ENCODE results near the gene TBXA2R.

TBXA2R gene

GRCh38 chr19:3625996-3626472 lies 19.4 kb upstream of the TBXA2R start:
- TF ChIP-seq YY1 (IDR thresholded peaks at IDR 0.05; ENCODE audit: low read depth) (no peak), TAF1 (IDR thresholded peaks at IDR 0.05; ENCODE audit: low read depth) (no peak)

GRCh38 chr19:3623716-3624115 lies 17.0 kb upstream of the TBXA2R start:
- no peak for TF ChIP-seq TCF12 (IDR thresholded peaks at IDR 0.05; ENCODE audit: low read depth)
- no peak for TF ChIP-seq EGR1 (IDR thresholded peaks at IDR 0.05)
- no peak for TF ChIP-seq YY1 (IDR thresholded peaks at IDR 0.05; ENCODE audit: low read depth)
- TF ChIP-seq NFIC (IDR thresholded peaks at IDR 0.05): no peak
- TF ChIP-seq CREB1 (IDR thresholded peaks at IDR 0.05; ENCODE audit: low read depth): no peak
- no peak for TF ChIP-seq FOXM1 (IDR thresholded peaks at IDR 0.05; ENCODE audit: borderline replicate concordance, low read depth)
- TF ChIP-seq CEBPB (IDR thresholded peaks at IDR 0.05): no peak
- TF ChIP-seq, protein P1, sequence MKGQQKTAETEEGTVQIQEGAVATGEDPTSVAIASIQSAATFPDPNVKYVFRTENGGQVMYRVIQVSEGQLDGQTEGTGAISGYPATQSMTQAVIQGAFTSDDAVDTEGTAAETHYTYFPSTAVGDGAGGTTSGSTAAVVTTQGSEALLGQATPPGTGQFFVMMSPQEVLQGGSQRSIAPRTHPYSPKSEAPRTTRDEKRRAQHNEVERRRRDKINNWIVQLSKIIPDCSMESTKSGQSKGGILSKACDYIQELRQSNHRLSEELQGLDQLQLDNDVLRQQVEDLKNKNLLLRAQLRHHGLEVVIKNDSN (IDR thresholded peaks at IDR 0.05): no peak
- no peak for TF ChIP-seq TAF1 (IDR thresholded peaks at IDR 0.05; ENCODE audit: low read depth)
- TF ChIP-seq, protein P2, sequence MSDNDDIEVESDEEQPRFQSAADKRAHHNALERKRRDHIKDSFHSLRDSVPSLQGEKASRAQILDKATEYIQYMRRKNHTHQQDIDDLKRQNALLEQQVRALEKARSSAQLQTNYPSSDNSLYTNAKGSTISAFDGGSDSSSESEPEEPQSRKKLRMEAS (IDR thresholded peaks at IDR 0.05): no peak
- no peak for TF ChIP-seq ZBTB7A (IDR thresholded peaks at IDR 0.05; ENCODE audit: low read depth)

DNA sequence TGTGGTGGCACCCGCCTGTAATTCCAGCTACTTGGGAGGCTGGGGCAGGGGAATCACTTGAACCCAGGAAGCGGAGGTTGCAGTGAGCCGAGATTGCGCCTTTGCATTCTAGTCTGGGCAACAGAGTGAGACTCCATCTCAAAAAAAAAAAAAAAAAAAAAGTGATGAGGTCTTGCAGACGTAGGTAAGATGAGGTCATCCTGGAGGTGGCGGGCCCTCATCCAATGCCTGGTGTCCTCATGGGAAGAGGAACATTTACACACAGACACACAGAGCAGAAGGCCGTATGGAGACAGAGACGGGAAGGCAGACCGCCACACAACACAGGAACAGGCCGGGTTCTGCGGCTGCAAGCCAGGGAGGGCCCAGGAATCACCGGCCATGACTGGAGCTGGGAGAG lies 15.5 kb upstream of the TBXA2R start:
- TF ChIP-seq NFIC (IDR thresholded peaks at IDR 0.05): no peak
- TF ChIP-seq FOXM1 (IDR thresholded peaks at IDR 0.05; ENCODE audit: borderline replicate concordance, low read depth): no peak
- TF ChIP-seq TEAD4 (IDR thresholded peaks at IDR 0.05): no peak
- no peak for TF ChIP-seq TCF12 (IDR thresholded peaks at IDR 0.05; ENCODE audit: low read depth)

- TF ChIP-seq, protein P1 (IDR thresholded peaks at IDR 0.05): no peak
- no peak for TF ChIP-seq NFIC (IDR thresholded peaks at IDR 0.05)
- TF ChIP-seq CREB1 (IDR thresholded peaks at IDR 0.05; ENCODE audit: low read depth): no peak
- TF ChIP-seq RAD21 (IDR thresholded peaks at IDR 0.05; ENCODE audit: low read depth): no peak
- no peak for TF ChIP-seq FOXM1 (IDR thresholded peaks at IDR 0.05; ENCODE audit: borderline replicate concordance, low read depth)
- TF ChIP-seq TCF12 (IDR thresholded peaks at IDR 0.05; ENCODE audit: low read depth): no peak
- TF ChIP-seq TEAD4 (IDR thresholded peaks at IDR 0.05): no peak
- TF ChIP-seq CEBPB (IDR thresholded peaks at IDR 0.05): no peak
- no peak for TF ChIP-seq REST (IDR thresholded peaks at IDR 0.05; ENCODE audit: low read depth)
- no peak for TF ChIP-seq YY1 (IDR thresholded peaks at IDR 0.05; ENCODE audit: low read depth)
- TF ChIP-seq, protein P2 (IDR thresholded peaks at IDR 0.05): no peak
- no peak for TF ChIP-seq ZBTB7A (IDR thresholded peaks at IDR 0.05; ENCODE audit: low read depth)
- no peak for TF ChIP-seq TAF1 (IDR thresholded peaks at IDR 0.05; ENCODE audit: low read depth)
- TF ChIP-seq EGR1 (IDR thresholded peaks at IDR 0.05): no peak
- no peak for TF ChIP-seq EP300 (IDR thresholded peaks at IDR 0.05; ENCODE audit: borderline replicate concordance)
Observed at GRCh38 chr19:3621689-3622088, 15.0 kb upstream of the TBXA2R start.

DNA sequence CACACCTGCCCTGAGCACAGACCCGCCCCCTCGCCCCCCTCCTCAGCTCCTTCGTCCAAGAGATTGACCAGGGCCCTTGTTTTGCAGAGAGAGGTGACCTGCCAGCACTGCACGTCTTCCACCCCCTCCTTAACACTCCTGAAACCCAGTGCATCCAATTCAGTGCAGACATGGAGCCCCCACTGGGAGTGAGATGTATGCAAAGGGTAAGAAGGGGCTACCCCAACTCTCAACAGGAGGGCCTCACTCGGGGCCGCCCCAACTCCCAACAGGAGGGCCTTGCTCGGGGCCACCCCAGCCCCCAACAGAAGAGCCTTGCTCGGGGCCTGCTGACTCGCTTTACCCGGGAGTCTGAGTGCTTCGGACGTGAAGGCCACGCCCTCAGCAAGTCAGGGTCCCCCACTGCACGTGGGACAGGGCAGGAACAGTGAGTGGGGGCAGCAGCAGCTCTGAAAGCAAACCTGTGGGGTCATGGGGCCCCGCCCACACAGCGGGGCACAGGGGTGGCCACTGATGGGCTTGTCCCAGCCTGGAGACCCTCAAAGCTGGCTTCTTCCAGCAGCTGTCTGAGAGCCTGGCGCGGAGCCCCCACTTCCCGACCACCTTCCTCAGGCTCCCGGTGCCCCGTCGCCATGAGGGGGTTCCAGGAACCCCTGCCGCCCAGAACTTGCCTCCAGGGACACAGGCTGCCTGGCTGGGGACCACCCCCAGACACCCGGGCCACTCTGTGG lies 14.3 kb upstream of the TBXA2R start:
- TF ChIP-seq CREB1 (IDR thresholded peaks at IDR 0.05; ENCODE audit: low read depth) (no peak), TCF12 (IDR thresholded peaks at IDR 0.05; ENCODE audit: low read depth) (no peak), RAD21 (IDR thresholded peaks at IDR 0.05; ENCODE audit: low read depth) (no peak), EP300 (IDR thresholded peaks at IDR 0.05; ENCODE audit: borderline replicate concordance) (no peak), TEAD4 (IDR thresholded peaks at IDR 0.05) (no peak), NFIC (IDR thresholded peaks at IDR 0.05) (no peak)

DNA sequence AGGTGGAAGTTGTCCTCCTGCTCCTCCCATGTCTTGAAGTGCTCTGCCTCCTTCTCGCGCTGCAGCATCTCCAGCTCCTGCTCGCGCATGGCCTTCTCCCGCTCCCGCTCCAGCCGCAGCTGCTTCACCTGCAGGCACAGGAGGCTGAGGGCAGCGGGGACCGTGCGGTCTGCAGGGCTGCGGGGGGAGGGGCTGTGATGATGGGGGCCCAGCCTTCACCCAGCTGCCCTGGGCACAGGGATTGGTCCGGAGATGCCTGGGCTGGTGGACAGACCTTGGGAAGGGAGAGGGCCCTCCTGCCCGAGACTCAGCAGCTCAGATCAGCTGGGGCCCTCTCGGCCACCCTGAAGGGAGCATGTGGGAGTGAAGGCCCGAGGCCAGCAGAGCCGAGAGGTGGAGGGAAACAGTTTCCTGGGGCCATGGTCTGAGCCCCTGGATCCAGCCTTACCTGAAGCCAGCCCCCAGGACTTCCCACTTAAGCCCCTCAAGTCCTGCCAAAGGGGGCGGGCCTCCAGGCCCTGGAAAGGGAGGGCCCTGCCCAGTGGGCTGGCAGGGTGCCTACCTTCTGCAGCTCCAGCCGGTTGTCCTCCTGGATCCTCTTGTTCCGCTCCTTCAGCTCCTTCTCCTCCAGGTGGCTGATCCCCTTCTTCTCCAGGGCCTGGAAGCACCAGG lies 13.6 kb upstream of the TBXA2R start:
- TF ChIP-seq TCF12 (IDR thresholded peaks at IDR 0.05; ENCODE audit: low read depth): no peak
- TF ChIP-seq REST (IDR thresholded peaks at IDR 0.05; ENCODE audit: low read depth): no peak
- no peak for TF ChIP-seq TAF1 (IDR thresholded peaks at IDR 0.05; ENCODE audit: low read depth)
- TF ChIP-seq FOXM1 (IDR thresholded peaks at IDR 0.05; ENCODE audit: borderline replicate concordance, low read depth): no peak
- TF ChIP-seq EGR1 (IDR thresholded peaks at IDR 0.05): no peak
- TF ChIP-seq, protein P1 (IDR thresholded peaks at IDR 0.05): no peak
- no peak for TF ChIP-seq RAD21 (IDR thresholded peaks at IDR 0.05; ENCODE audit: low read depth)
- no peak for TF ChIP-seq NFIC (IDR thresholded peaks at IDR 0.05)
- no peak for TF ChIP-seq CEBPB (IDR thresholded peaks at IDR 0.05)
- TF ChIP-seq TEAD4 (IDR thresholded peaks at IDR 0.05): no peak

All from Ishikawa (cell line).